Activated CD8-positive, alpha-beta memory T cell treated with anti-CD3 and anti-CD28 coated beads for 24 hours (primary cell): ENCODE data around the gene COL27A1.
A peak's percentile ranks its signal among the peaks of the same experiment; 100 is the strongest.
"Not testable (repeated sequence)": the region's sequence is repeated elsewhere in the genome, so short reads cannot be mapped to it uniquely, and the experiment has no call there.

ENCODE experiments used
- DNase-seq: peaks from one replicate; pipeline ENCODE4 v3.0.0-alpha.2; 2020

The COL27A1 gene

GRCh38 chr9:114311571-114312512 is 156.5 kb downstream of the COL27A1 start:
- DNase-seq: peak; percentile 21

GRCh38 chr9:114312513-114312875 is 157.2 kb downstream of the COL27A1 start:
- DNase-seq: peak; percentile 19

- DNase-seq: no peak
These were observed 157.8 kb downstream of the COL27A1 start for GRCh38 chr9:114313186-114313585.

GRCh38 chr9:114314256-114314867 is 159.0 kb downstream of the COL27A1 start:
- peak; percentile 15 for DNase-seq

GRCh38 chr9:114314881-114315722 is 159.8 kb downstream of the COL27A1 start:
- peak; percentile 33 for DNase-seq

GRCh38 chr9:114315723-114316363 is 160.5 kb downstream of the COL27A1 start:
- peak; percentile 41 for DNase-seq

- peak; percentile 37 for DNase-seq
These were observed 161.4 kb downstream of the COL27A1 start for GRCh38 chr9:114316605-114317230.

GRCh38 chr9:114317665-114318357 is 162.5 kb downstream of the COL27A1 start:
- DNase-seq: peak; percentile 5

- peak; percentile 42 for DNase-seq
These were observed 163.1 kb downstream of the COL27A1 start for GRCh38 chr9:114318416-114318815.

- peak; percentile 9 for DNase-seq
These were observed 163.8 kb downstream of the COL27A1 start for GRCh38 chr9:114319147-114319546.

- not testable (repeated sequence) for DNase-seq
These were observed 165.4 kb downstream of the COL27A1 start for GRCh38 chr9:114320710-114321109.

- DNase-seq: no peak
These were observed 166.4 kb downstream of the COL27A1 start for GRCh38 chr9:114321759-114322158.

GRCh38 chr9:114322160-114322818 is 167.0 kb downstream of the COL27A1 start:
- not testable (repeated sequence) for DNase-seq

- DNase-seq: not testable (repeated sequence)
These were observed 167.6 kb downstream of the COL27A1 start, which contains the start of gene ORM1 for GRCh38 chr9:114322831-114323531. Gene ORM1, plus strand, starts transcription at chr9:114323098. Its CDS starts 36 bp downstream, at chr9:114323134.

- not testable (repeated sequence) for DNase-seq
These were observed 168.5 kb downstream of the COL27A1 start for GRCh38 chr9:114323849-114324248.

GRCh38 chr9:114324492-114324891 is 169.2 kb downstream of the COL27A1 start:
- no peak for DNase-seq

- DNase-seq: not testable (repeated sequence)
These were observed 169.6 kb downstream of the COL27A1 start for GRCh38 chr9:114324965-114325364.

- not testable (repeated sequence) for DNase-seq
These were observed 170.4 kb downstream of the COL27A1 start for GRCh38 chr9:114325684-114326254.

- DNase-seq: no peak
These were observed 172.4 kb downstream of the COL27A1 start for GRCh38 chr9:114327749-114328148.
